ENCODE data around the gene C4orf50. TPM values are rescaled to one million over a fixed set of nuclear protein-coding genes. Genes with fewer than 3 reads are reported as not detected.

The C4orf50 gene
- total RNA-seq, 2 donors from 2014 or later, result not detected

GRCh38 chr4:5973486-5974220 lies 44.6 kb downstream of the C4orf50 start:
- no peaks in the 10 kb centered on the region for H3K36me3 ChIP-seq
- H3K4me3 ChIP-seq, result no peak overlapping the region
- DNase-seq (ENCODE audit: low spot score), result no peak
- H3K27me3 ChIP-seq, result no peaks in the 10 kb centered on the region
- H3K27ac ChIP-seq, result no peak overlapping the region
- H3K4me1 ChIP-seq, result no peaks in the 10 kb centered on the region
- no peak for TF ChIP-seq CTCF (IDR thresholded peaks at IDR 0.05)
- no peaks in the 10 kb centered on the region for H3K9me3 ChIP-seq

- H3K9me3 ChIP-seq, result no peaks in the 10 kb centered on the region
- no peaks in the 10 kb centered on the region for H3K4me1 ChIP-seq
- DNase-seq (ENCODE audit: low spot score), result no peak
- TF ChIP-seq CTCF (IDR thresholded peaks at IDR 0.05), result no peak
- H3K27me3 ChIP-seq, result no peaks in the 10 kb centered on the region
- no peak overlapping the region for H3K4me3 ChIP-seq
- no peak overlapping the region for H3K27ac ChIP-seq
- no peaks in the 10 kb centered on the region for H3K36me3 ChIP-seq
These were observed 45.2 kb downstream of the C4orf50 start for GRCh38 chr4:5973033-5973432.

- H3K27me3 ChIP-seq, result no peaks in the 10 kb centered on the region
- no peak overlapping the region for H3K4me3 ChIP-seq
- H3K36me3 ChIP-seq, result no peaks in the 10 kb centered on the region
- DNase-seq (ENCODE audit: low spot score), result no peak
- H3K9me3 ChIP-seq, result no peaks in the 10 kb centered on the region
- no peaks in the 10 kb centered on the region for H3K4me1 ChIP-seq
- no peak overlapping the region for H3K27ac ChIP-seq
- TF ChIP-seq CTCF (IDR thresholded peaks at IDR 0.05), result no peak
These were observed 45.7 kb downstream of the C4orf50 start for GRCh38 chr4:5972571-5972970.

- no peak overlapping the region for H3K27ac ChIP-seq
- H3K4me3 ChIP-seq, result no peak overlapping the region
- DNase-seq (ENCODE audit: low spot score), result no peak
- no peaks in the 10 kb centered on the region for H3K36me3 ChIP-seq
- H3K9me3 ChIP-seq, result no peaks in the 10 kb centered on the region
- no peaks in the 10 kb centered on the region for H3K4me1 ChIP-seq
- TF ChIP-seq CTCF (IDR thresholded peaks at IDR 0.05), result no peak
- no peaks in the 10 kb centered on the region for H3K27me3 ChIP-seq
These were observed 47.2 kb downstream of the C4orf50 start for GRCh38 chr4:5971078-5971450.

- Histone ChIP-seq H3K4me1 (no peaks in the 10 kb centered on the region), H3K27ac (no peak overlapping the region), H3K36me3 (no peaks in the 10 kb centered on the region), H3K4me3 (no peak overlapping the region), H3K9me3 (no peaks in the 10 kb centered on the region), H3K27me3 (no peaks in the 10 kb centered on the region)
- DNase-seq (ENCODE audit: low spot score), result no peak
- TF ChIP-seq CTCF (IDR thresholded peaks at IDR 0.05), result no peak
These were observed 47.7 kb downstream of the C4orf50 start for GRCh38 chr4:5970381-5971077.
